HG02943 (cell line): Measurements from ENCODE around the gene RBM48.
"Not testable (repeated sequence)": the region's sequence is repeated elsewhere in the genome, so short reads cannot be mapped to it uniquely, and the experiment has no call there.

Source experiments
- ATAC-seq: cut with Tn5 transposase; IDR thresholded peaks from one replicate; pipeline ENCODE4 v1.9.1; 2021; ENCODE audit warnings: mild to moderate bottlenecking, low read depth, moderate library complexity; ENCODE audit not compliant: unreplicated experiment

The RBM48 gene

GRCh38 chr7:92528188-92528957, at the start of gene RBM48, which contains the start of gene PEX1:
RBM48 (plus strand) TSS chr7:92528795; CDS start chr7:92528814, 19 bp downstream.
PEX1 (minus strand) TSS chr7:92528520; CDS start chr7:92528435, 85 bp downstream.
- peak; percentile 95 for ATAC-seq

GRCh38 chr7:92479146-92479545, 49.4 kb upstream of the RBM48 start:
- not testable (repeated sequence) for ATAC-seq

GRCh38 chr7:92483624-92484023, 45.0 kb upstream of the RBM48 start:
- not testable (repeated sequence) for ATAC-seq

- ATAC-seq: not testable (repeated sequence)
These were observed 44.4 kb upstream of the RBM48 start for GRCh38 chr7:92484226-92484625.

DNA sequence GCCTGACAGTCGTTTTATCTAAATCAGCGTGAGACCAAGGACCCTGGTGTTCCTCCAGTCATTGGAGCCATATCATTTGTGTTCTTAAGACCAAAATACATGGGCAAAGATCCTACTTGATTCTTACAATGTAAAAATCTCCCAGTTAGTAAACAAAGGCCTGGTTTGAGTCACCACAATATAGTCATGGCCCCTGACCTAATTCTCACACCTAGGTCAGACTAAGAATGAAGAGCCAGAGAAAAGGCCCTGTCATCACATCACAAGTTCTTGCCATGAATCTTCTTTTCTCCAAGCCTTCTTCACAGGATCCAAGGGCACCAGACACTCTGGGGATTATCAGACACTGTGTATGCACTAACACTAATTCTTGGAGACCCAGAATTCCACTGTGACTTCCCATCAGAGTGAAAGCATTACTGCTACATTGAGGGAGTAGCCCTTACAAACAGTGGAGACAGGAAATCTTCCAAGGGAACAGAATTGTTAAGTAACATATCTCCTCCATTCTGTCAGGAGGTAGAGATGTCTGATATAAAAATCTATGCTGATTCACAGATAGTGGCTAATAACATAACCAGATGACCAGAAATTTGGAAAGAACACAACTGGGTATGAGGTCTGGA, 43.2 kb upstream of the RBM48 start:
- ATAC-seq: no peak

GRCh38 chr7:92485974-92486373, 42.6 kb upstream of the RBM48 start:
- no peak for ATAC-seq

DNA sequence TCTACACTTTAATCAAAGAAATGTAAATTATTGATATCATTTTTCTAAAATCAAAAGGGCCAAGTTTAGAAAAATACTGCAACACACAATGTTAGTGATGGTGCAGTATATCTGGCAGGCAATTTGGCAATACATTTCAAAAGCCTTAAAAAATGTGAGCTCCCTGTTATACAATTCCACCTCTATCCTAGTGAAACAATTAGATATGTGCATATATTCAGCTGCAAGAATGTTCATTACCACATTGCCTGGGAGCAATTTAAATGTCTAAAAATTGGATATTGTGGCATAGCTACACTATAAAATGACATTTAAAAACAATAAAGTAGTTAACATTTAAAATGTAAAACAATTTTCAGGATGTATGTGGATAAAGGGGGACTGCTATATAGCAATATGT, 40.8 kb upstream of the RBM48 start:
- no peak for ATAC-seq

DNA sequence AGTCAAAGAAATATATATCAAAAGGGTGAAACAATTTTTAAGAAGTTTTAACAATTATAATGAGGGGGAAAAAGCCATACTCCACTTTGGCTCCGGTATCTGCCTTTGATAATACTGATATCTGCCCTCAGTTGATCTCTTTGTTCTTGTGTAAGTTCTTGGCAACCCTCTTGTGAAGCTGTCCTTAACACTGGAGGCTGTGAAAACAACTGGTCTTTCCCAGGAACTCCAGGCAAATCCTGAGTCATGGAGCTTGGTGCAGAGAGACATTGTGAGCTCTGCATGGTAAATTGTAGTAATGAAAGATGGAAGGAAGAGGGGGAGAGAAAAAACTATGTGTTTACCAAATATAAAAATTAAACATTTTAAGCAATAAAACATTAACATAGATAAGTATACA, 39.0 kb upstream of the RBM48 start:
- ATAC-seq: no peak

DNA sequence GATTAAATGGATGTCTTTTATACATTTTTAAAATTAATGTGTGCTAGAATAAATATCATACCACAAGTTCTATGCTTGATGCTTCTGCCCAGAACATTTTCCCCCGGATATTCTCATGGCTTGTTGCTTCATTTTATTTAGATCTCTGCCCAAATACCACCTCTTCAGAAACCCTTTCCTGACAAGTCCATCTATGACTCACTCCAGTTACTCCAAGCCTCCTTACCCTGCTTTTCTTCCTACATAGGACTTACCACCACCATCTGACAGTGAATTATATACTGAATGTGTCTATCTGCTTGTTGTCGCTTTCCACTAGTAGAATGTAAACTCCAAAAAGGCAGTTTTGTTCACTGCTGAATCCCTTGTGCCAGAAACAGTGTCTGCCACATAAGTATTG, 31.7 kb upstream of the RBM48 start:
- ATAC-seq: no peak

DNA sequence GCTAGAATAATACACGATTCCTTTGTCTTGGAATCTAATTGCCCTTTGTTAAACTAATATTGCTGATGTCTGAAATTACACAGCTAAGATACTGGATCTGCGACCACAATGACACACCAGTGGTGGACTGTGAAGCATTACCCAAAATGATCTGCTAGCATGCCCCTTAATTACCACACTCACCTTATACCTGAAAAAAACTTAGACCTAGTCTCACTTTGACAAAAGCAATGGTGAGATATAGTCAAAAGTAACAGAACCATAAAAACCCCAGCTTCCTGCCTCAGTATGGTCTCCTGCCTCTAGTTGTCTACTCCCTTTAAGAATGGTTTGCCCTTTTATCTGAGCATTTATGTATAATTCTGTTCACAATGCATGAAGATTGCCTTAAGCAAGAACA, 30.0 kb upstream of the RBM48 start:
- ATAC-seq: no peak

GRCh38 chr7:92503767-92504166, 24.8 kb upstream of the RBM48 start:
- no peak for ATAC-seq

DNA sequence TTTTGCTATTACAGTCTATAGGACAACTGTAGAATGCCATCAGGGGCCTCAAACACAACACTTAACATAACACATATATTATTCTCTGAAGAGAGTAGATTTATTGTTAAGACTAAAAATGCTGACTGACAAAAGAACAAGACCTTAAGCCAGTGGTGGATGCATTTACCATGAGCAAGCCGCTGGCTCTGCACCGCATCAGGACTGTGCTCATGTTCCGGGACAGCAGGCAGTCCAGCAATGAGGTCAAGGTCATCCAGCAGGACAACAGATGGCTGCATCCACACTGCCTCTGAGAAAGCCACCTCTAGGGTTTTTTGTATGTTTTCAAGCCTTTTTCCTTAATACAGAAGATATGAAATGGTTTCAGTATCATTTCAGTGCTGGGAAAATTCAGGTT, 24.0 kb upstream of the RBM48 start:
- ATAC-seq: no peak

DNA sequence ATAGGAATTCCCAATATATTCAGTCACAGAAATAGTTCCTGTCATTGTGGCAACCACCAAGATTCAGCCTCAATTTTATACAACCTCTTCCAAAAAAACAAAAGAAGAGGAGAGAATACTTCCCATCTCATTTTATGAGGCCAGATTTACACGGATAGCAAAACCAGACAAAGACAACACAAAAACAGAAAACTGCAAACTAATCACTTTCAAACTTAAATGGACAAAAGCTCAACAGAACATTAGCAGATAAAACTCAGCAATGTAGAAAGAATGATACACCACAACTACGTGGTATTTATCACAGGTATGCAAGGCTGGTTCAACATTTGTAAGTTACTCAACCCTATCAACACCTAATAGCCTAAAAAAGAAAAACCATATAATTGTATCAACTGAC, 22.2 kb upstream of the RBM48 start:
- ATAC-seq: no peak

GRCh38 chr7:92508946-92509345, 19.6 kb upstream of the RBM48 start:
- ATAC-seq: no peak

GRCh38 chr7:92513167-92513902, 15.3 kb upstream of the RBM48 start:
- ATAC-seq: no peak

DNA sequence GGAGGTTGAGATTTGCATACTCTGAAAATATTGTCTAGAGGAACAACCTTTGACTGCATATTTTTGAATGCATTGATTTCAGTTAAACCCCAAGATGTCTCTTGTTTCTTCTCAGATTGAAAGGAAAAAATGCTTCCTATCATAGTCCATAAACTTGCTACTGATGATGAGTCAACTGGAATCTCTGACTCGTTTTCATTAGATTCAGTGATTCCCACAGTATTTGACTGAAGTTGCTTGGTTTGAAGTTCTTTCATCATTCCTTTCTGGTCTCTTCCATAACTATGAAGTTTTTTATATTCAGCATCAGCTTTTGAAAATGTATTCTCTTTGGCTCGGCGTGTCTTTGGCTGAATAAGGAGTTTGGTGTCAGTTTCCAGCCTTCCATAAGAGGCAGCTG, 11.0 kb upstream of the RBM48 start:
- ATAC-seq: no peak

DNA sequence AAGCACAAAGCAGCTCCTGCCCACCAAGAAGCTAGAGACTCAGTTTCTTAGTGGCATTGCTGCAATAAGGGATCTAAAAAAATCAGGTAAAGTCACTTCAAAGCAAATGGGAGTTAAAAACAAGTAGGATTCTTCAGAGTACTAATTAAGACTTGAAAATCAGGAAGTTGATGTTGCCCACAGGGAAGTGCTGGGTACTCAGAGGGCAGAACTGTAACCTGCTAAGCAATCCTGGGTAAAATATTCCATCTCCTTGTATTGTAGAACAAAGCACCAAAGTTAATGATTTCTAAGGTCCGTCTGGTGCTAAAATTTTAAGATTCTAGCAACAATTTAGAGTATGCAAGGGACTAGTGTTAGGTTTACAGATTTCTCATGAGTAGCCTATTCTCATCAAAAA, 8.6 kb upstream of the RBM48 start:
- no peak for ATAC-seq

DNA sequence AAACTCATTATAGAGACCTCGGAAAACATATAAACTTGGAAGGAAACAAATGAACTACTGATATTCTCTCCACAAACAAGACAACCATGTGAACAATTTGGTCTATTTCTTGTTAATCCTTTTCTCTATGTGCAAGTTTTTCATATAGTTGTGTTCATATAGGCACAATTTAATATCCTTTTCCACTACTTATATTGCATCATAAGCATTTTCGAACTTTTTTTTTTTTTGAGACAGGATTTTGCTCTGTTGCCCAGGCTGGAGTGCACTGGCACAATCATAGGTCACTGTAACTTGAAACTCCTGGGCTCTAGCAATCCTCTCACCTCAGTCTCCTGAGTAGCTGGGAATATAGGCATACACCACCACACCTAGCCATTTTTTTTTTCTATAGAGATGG, 5.5 kb upstream of the RBM48 start:
- ATAC-seq: no peak

DNA sequence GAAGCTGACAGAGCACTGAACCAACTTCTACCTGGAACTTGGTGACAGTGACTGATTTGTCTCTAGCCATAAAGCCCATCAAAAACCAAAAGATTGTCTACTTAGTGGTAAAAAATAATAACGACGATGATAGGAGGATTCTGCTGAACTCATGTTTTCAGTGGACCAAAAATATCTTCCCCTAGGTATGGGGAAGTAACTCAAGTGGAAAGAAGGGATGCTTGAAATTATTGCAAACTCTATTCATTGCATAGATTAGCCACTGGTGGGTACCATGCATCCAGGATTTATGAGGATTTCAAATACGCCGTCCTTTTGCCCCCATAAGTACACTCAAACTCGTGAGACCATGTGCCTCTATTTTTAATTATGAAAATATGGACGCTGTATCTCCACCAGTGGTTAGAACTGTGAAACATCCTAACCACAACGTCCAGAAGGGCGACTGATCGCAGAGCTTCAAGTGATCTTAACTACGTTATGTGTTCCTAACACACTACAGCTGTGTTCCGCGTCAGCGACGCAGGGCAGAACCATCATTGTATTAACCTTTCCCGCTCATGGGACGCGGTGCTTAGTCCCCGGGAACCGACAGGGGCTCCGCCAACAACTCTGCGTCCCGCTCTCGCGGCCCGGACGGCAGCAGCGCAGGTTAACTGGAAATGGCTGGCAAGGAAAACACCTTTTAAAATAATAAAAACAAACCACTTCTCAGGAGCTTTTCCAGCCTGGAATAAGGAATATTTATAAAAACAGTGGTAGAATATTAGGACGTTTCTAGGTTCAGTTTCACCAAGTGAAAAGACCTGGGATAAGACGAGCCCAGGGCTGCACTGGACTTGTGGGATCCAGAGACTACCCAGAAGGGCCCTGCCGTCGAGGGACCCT, 1.1 kb upstream of the RBM48 start:
- ATAC-seq: peak; percentile 30

DNA sequence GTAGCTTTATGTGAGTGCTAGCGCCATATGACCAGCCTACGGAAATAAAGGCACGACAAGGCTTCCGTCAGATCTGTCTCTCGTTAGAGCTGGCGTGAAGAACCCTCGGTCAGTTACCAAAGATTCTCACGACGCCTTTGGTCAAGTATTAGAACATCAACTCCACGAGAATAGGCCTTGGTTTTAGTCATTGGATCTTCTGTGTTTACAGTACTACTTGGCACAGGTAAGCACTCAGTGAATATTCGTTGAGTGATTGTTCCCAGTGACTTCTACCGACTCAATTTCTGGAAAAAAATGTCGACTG, 316 bp downstream of the RBM48 start:
- ATAC-seq: no peak

GRCh38 chr7:92534572-92534971, 6.0 kb downstream of the RBM48 start:
- no peak for ATAC-seq
